ENCODE results near the gene ABCG8. TPM values are rescaled to one million over a fixed set of nuclear protein-coding genes. Genes with fewer than 3 reads are reported as not detected.

Gene ABCG8
- polyA plus RNA-seq, 1 of the 3 experiments (the other 2 are of a cell fraction): not detected

DNA sequence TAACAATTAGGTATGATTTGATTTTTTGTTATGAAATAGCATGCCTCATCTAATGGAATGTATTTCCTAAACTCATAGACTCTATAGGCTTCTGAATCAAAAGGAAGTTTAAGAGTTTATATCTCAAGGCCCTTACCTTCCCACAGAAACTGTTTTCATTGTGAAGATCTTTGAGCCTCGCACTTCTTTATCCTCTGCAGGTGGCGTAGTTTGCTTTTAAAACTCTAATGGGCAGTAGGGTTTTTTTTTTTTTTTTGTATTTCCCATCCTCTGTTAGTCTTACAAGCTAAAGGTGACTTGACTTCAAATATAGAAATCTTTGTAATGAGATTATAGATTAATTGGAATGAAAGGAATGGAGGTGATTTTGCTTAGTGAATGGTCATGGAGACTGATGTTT is 36.6 kb upstream of the ABCG8 start:
- Histone ChIP-seq H3K9me3 (no peaks in the 10 kb centered on the region), H3K4me2 (no peak overlapping the region), H3F3A (replicated peaks; ENCODE audit: insufficient read depth) (no peaks in the 10 kb centered on the region), H3K4me3 (ENCODE audit: low read depth in 2 of 2, low read length in 1 of 2) (no peak overlapping the region), H3K27ac (ENCODE audit: low read depth in 2 of 2, low read length in 1 of 2) (no peak overlapping the region), H4K20me1 (ENCODE audit: insufficient read depth) (no peaks in the 10 kb centered on the region), H3K4me1 (ENCODE audit: control insufficient read depth in 1 of 2, insufficient read depth in 2 of 2, low read depth in 1 of 2, low read length in 1 of 2) (no peaks in the 10 kb centered on the region), H2AFZ (ENCODE audit: low read depth) (no peak overlapping the region), H3K9me2 (no peaks in the 10 kb centered on the region), H3K27me3 (ENCODE audit: insufficient read depth) (no peaks in the 10 kb centered on the region), H3K9ac (no peak overlapping the region), H3K36me3 (replicated peaks in 1 of 2; ENCODE audit: control insufficient read depth in 1 of 2, insufficient read depth in 2 of 2, low read length in 1 of 2) (peaks cover 24 to 41% of the 10 kb centered on the region in 2 experiments), H3K79me2 (ENCODE audit: insufficient read depth) (no peaks in the 10 kb centered on the region)
- no peak for TF ChIP-seq RXRA (IDR thresholded peaks at IDR 0.05; ENCODE audit: borderline replicate concordance, low read depth)
- TF ChIP-seq, protein P1, sequence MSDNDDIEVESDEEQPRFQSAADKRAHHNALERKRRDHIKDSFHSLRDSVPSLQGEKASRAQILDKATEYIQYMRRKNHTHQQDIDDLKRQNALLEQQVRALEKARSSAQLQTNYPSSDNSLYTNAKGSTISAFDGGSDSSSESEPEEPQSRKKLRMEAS (IDR thresholded peaks at IDR 0.05; ENCODE audit: low read depth): no peak
- no peak for TF ChIP-seq MEF2A (IDR thresholded peaks at IDR 0.05; ENCODE audit: borderline replicate concordance, low read depth)
- TF ChIP-seq SMC3 (IDR thresholded peaks at IDR 0.05; ENCODE audit: low read depth, low read length): no peak
- TF ChIP-seq GABPA (IDR thresholded peaks at IDR 0.05; ENCODE audit: low read depth): no peak
- TF ChIP-seq EP300 (IDR thresholded peaks at IDR 0.05; ENCODE audit: borderline replicate concordance in 1 of 2, low read depth in 1 of 2, low read length in 1 of 2): no peak
- no peak for TF ChIP-seq TEAD4 (IDR thresholded peaks at IDR 0.05; ENCODE audit: borderline replicate concordance, insufficient read depth)
- TF ChIP-seq JUND (IDR thresholded peaks at IDR 0.05): no peak
- no peak for DNase-seq
- 93% methylated on average over 2 of the region's 2 CpGs for WGBS (ENCODE audit: low lambda C conversion rate)
- CTCF ChIA-PET: interaction anchor here (0.7 kb wide), 1 partner anchor 14 kb away, joined by 3 read pairs; no protein-coding TSS in a partner anchor
- POLR2A ChIA-PET: no interaction called here

DNA sequence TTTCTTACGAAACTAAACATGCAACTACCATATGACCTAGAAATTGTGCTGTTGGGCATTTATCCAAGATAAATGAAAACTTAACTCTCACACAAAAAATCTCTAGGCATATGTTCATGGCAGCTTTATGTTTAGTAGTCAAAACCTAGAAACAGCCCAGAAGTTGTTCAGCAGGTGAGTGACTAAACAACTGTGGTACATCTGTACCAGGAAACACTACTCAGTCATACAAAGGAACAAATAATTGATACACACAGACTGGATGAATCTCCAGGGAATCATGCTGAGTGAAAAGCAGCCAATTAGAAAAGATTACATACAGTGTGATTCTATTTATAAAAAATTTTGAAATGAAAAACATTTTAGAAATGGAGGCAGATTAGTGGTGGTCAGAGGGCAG is 35.7 kb upstream of the ABCG8 start:
- Histone ChIP-seq H3K9me3 (no peaks in the 10 kb centered on the region), H2AFZ (ENCODE audit: low read depth) (no peak overlapping the region), H3K27ac (ENCODE audit: low read depth in 2 of 2, low read length in 1 of 2) (no peak overlapping the region), H3K79me2 (ENCODE audit: insufficient read depth) (no peaks in the 10 kb centered on the region), H3F3A (replicated peaks; ENCODE audit: insufficient read depth) (no peaks in the 10 kb centered on the region), H3K4me1 (ENCODE audit: control insufficient read depth in 1 of 2, insufficient read depth in 2 of 2, low read depth in 1 of 2, low read length in 1 of 2) (no peaks in the 10 kb centered on the region), H4K20me1 (ENCODE audit: insufficient read depth) (no peaks in the 10 kb centered on the region), H3K9ac (no peak overlapping the region), H3K4me2 (no peak overlapping the region), H3K4me3 (ENCODE audit: low read depth in 2 of 2, low read length in 1 of 2) (no peak overlapping the region), H3K36me3 (replicated peaks in 1 of 2; ENCODE audit: control insufficient read depth in 1 of 2, insufficient read depth in 2 of 2, low read length in 1 of 2) (peaks cover 28 to 41% of the 10 kb centered on the region in 2 experiments), H3K27me3 (ENCODE audit: insufficient read depth) (no peaks in the 10 kb centered on the region), H3K9me2 (no peaks in the 10 kb centered on the region)
- 91% methylated on average over 1 of the region's 1 CpG for WGBS (ENCODE audit: low lambda C conversion rate)
- DNase-seq: no peak
- TF ChIP-seq GABPA (IDR thresholded peaks at IDR 0.05; ENCODE audit: low read depth) (no peak), SMC3 (IDR thresholded peaks at IDR 0.05; ENCODE audit: low read depth, low read length) (no peak), MEF2A (IDR thresholded peaks at IDR 0.05; ENCODE audit: borderline replicate concordance, low read depth) (no peak), RAD21 (IDR thresholded peaks at IDR 0.05; ENCODE audit: low read length) (no peak), NRF1 (IDR thresholded peaks at IDR 0.05; ENCODE audit: low read depth, low read length) (no peak), FOXJ3 (CRISPR knock-in tag; IDR thresholded peaks at IDR 0.05) (no peak), YY1 (IDR thresholded peaks at IDR 0.05; ENCODE audit: low read depth) (no peak), TEAD4 (IDR thresholded peaks at IDR 0.05; ENCODE audit: borderline replicate concordance, insufficient read depth) (no peak), POLR2AphosphoS5 (IDR thresholded peaks at IDR 0.05; ENCODE audit: low read depth, low read length) (no peak), JUND (IDR thresholded peaks at IDR 0.05) (no peak), RFX5 (IDR thresholded peaks at IDR 0.05; ENCODE audit: low read length) (no peak)
- TF ChIP-seq, protein P1 (IDR thresholded peaks at IDR 0.05; ENCODE audit: low read depth): no peak
- TF ChIP-seq, protein P2, sequence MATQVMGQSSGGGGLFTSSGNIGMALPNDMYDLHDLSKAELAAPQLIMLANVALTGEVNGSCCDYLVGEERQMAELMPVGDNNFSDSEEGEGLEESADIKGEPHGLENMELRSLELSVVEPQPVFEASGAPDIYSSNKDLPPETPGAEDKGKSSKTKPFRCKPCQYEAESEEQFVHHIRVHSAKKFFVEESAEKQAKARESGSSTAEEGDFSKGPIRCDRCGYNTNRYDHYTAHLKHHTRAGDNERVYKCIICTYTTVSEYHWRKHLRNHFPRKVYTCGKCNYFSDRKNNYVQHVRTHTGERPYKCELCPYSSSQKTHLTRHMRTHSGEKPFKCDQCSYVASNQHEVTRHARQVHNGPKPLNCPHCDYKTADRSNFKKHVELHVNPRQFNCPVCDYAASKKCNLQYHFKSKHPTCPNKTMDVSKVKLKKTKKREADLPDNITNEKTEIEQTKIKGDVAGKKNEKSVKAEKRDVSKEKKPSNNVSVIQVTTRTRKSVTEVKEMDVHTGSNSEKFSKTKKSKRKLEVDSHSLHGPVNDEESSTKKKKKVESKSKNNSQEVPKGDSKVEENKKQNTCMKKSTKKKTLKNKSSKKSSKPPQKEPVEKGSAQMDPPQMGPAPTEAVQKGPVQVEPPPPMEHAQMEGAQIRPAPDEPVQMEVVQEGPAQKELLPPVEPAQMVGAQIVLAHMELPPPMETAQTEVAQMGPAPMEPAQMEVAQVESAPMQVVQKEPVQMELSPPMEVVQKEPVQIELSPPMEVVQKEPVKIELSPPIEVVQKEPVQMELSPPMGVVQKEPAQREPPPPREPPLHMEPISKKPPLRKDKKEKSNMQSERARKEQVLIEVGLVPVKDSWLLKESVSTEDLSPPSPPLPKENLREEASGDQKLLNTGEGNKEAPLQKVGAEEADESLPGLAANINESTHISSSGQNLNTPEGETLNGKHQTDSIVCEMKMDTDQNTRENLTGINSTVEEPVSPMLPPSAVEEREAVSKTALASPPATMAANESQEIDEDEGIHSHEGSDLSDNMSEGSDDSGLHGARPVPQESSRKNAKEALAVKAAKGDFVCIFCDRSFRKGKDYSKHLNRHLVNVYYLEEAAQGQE (IDR thresholded peaks at IDR 0.05; ENCODE audit: low read depth, low read length): no peak
- POLR2A ChIA-PET: no interaction called here
- CTCF ChIA-PET: no interaction called here
